IMR-90 (cell line): Measurements from ENCODE around the gene TTC9C.

Experiments used
- BHLHE40 ChIP-seq: fragments of 150-350 bp; IDR thresholded peaks from 2 replicates; pipeline ENCODE4 v1.6.1; 2016; ENCODE audit warnings: mild to moderate bottlenecking, low read depth, low read length
- CEBPB ChIP-seq: IDR thresholded peaks from 2 replicates; pipeline ENCODE4 v1.6.1; 2012; ENCODE audit warnings: low read depth, low read length, improper control_type of control experiment
- FOS ChIP-seq: fragments of 150-350 bp; IDR thresholded peaks from 2 replicates; pipeline ENCODE4 v1.6.1; 2016; ENCODE audit warnings: low read depth, low read length
- NFE2L2 ChIP-seq: fragments of 150-350 bp; IDR thresholded peaks from 2 replicates; pipeline ENCODE4 v1.6.1; 2016; ENCODE audit warnings: low read depth, mild to moderate bottlenecking, low read length
- POLR2A ChIP-seq: IDR thresholded peaks from 2 replicates; pipeline ENCODE4 v1.6.1; 2012; ENCODE audit warnings: mild to moderate bottlenecking, low read depth, low read length
- RAD21 ChIP-seq: IDR thresholded peaks from 2 replicates; pipeline ENCODE4 v1.6.1; 2012; ENCODE audit warnings: low read length, improper control_type of control experiment
- RCOR1 ChIP-seq: IDR thresholded peaks from 2 replicates; pipeline ENCODE4 v1.6.1; 2012; ENCODE audit warnings: mild to moderate bottlenecking, low read length, improper control_type of control experiment; ENCODE audit not compliant: insufficient replicate concordance
- TF ChIP-seq, protein P1 (sequence below): conservative IDR thresholded peaks from 2 replicates; pipeline ENCODE4 v1.5.1; 2012; ENCODE audit warnings: mild to moderate bottlenecking, low read depth, low read length, improper control_type of control experiment
- TF ChIP-seq, protein P2 (sequence below): fragments of 150-350 bp; IDR thresholded peaks from 2 replicates; pipeline ENCODE4 v1.6.1; 2017; ENCODE audit warnings: mild to moderate bottlenecking, antibody characterized with exemption, low read length, low read depth

DNA sequence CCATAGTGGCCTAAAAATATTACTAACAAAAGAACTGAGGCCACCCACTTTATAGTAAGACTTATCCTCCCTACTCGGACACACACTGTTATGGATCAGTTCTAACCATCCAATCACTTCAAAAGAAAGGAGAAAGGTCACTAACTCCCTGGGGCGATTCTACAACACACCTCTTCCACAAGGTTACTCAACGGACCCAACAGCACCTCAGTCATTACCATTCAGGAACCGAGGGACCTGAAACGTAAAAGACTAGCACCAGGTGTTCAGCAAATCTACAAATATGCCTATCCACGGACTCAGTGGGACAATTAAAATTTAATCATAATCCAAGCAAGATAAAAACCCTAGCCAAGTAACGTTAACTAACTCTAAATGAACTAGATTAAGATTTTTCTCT is 2.6 kb upstream of the TTC9C start:
- no peak for TF ChIP-seq RAD21
- no peak for TF ChIP-seq FOS
- TF ChIP-seq, protein P1, sequence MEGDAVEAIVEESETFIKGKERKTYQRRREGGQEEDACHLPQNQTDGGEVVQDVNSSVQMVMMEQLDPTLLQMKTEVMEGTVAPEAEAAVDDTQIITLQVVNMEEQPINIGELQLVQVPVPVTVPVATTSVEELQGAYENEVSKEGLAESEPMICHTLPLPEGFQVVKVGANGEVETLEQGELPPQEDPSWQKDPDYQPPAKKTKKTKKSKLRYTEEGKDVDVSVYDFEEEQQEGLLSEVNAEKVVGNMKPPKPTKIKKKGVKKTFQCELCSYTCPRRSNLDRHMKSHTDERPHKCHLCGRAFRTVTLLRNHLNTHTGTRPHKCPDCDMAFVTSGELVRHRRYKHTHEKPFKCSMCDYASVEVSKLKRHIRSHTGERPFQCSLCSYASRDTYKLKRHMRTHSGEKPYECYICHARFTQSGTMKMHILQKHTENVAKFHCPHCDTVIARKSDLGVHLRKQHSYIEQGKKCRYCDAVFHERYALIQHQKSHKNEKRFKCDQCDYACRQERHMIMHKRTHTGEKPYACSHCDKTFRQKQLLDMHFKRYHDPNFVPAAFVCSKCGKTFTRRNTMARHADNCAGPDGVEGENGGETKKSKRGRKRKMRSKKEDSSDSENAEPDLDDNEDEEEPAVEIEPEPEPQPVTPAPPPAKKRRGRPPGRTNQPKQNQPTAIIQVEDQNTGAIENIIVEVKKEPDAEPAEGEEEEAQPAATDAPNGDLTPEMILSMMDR = no peak
- TF ChIP-seq POLR2A = no peak
- TF ChIP-seq BHLHE40 = no peak
- TF ChIP-seq, protein P2, sequence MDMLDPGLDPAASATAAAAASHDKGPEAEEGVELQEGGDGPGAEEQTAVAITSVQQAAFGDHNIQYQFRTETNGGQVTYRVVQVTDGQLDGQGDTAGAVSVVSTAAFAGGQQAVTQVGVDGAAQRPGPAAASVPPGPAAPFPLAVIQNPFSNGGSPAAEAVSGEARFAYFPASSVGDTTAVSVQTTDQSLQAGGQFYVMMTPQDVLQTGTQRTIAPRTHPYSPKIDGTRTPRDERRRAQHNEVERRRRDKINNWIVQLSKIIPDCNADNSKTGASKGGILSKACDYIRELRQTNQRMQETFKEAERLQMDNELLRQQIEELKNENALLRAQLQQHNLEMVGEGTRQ = no peak
- no peak for TF ChIP-seq CEBPB
- no peak for TF ChIP-seq NFE2L2
- TF ChIP-seq RCOR1 = no peak
